Liver (tissue), 9 donors: Measurements from ENCODE around the gene ERP44. TPM values are rescaled to one million over a fixed set of nuclear protein-coding genes. Genes with fewer than 3 reads are reported as not detected.

Experiments used
- DNase-seq: peaks from one replicate; pipeline ENCODE4 v3.0.0-alpha.2; 2017; ENCODE audit warnings: low spot score
- H3K27ac ChIP-seq, 2 donors: one replicate each; pipeline ENCODE4 v1.7.0; 2013; ENCODE audit warnings: inconsistent platforms in 2 of 2, low read length in 2 of 2, control low read depth in 1 of 2, low read depth in 1 of 2, mild to moderate bottlenecking in 1 of 2
- H3K27me3 ChIP-seq, 4 donors: one replicate each; pipeline versions ENCODE4 v1.6.1 to v1.7.0; 2013; ENCODE audit warnings: low read length in 3 of 4, inconsistent platforms in 1 of 4, mild to moderate bottlenecking in 1 of 4, moderate library complexity in 1 of 4; ENCODE audit not compliant: control insufficient read depth in 4 of 4, insufficient read depth in 4 of 4
- H3K36me3 ChIP-seq, 4 donors: one replicate each; pipeline versions ENCODE4 v1.6.1 to v1.7.0; 2013; ENCODE audit warnings: low read length in 3 of 4, mild to moderate bottlenecking in 3 of 4, low read depth in 1 of 4, moderate library complexity in 1 of 4; ENCODE audit not compliant: control insufficient read depth in 4 of 4, insufficient read depth in 3 of 4
- H3K4me1 ChIP-seq, 4 donors: one replicate each; pipeline versions ENCODE4 v1.6.1 to v1.7.0; 2013; ENCODE audit warnings: low read length in 3 of 4, mild to moderate bottlenecking in 3 of 4, moderate library complexity in 1 of 4; ENCODE audit not compliant: control insufficient read depth in 4 of 4, insufficient read depth in 4 of 4
- H3K4me3 ChIP-seq, 3 donors: one replicate each; pipeline versions ENCODE4 v1.6.1 to v1.7.0; 2013; ENCODE audit warnings: low read length in 3 of 3, control low read depth in 1 of 3, low read depth in 1 of 3, mild to moderate bottlenecking in 1 of 3
- H3K9ac ChIP-seq, 2 donors: one replicate each; pipeline ENCODE4 v1.7.0; 2013; ENCODE audit warnings: low read length in 2 of 2, mild to moderate bottlenecking in 2 of 2, moderate library complexity in 2 of 2, control low read depth in 1 of 2, low read depth in 1 of 2
- H3K9me3 ChIP-seq, 4 donors: one replicate each; pipeline versions ENCODE4 v1.6.1 to v1.7.0; 2013; ENCODE audit warnings: low read length in 3 of 4; ENCODE audit not compliant: control insufficient read depth in 4 of 4
- EGR1 ChIP-seq, 2 donors: IDR thresholded peaks; 2 replicates each; pipeline ENCODE4 v1.6.1; 2016 to 2018; ENCODE audit warnings: antibody characterized with exemption in 2 of 2, low read depth in 2 of 2
- FOXA1 ChIP-seq: IDR thresholded peaks from 2 replicates; pipeline ENCODE4 v1.6.1; 2016; ENCODE audit warnings: antibody characterized with exemption
- FOXA2 ChIP-seq: IDR thresholded peaks from 2 replicates; pipeline ENCODE4 v1.6.1; 2016; ENCODE audit warnings: antibody characterized with exemption
- GABPA ChIP-seq, 2 donors: IDR thresholded peaks in 1 of 2; conservative IDR thresholded peaks in 1 of 2; 2 replicates each; pipeline ENCODE4 v1.6.1; 2016; ENCODE audit warnings: antibody characterized with exemption in 2 of 2, mild to moderate bottlenecking in 1 of 2, moderate library complexity in 1 of 2
- HNF4A ChIP-seq, 2 donors: conservative IDR thresholded peaks; 2 replicates each; pipeline ENCODE4 v1.6.1; 2016; ENCODE audit warnings: antibody characterized with exemption in 2 of 2, mild to moderate bottlenecking in 2 of 2
- HNF4G ChIP-seq: IDR thresholded peaks from 2 replicates; pipeline ENCODE4 v1.6.1; 2016; ENCODE audit warnings: antibody characterized with exemption
- JUND ChIP-seq, 2 donors: IDR thresholded peaks; 2 replicates each; pipeline ENCODE4 v1.6.1; 2016; ENCODE audit warnings: antibody characterized with exemption in 2 of 2
- NR2F2 ChIP-seq: IDR thresholded peaks from 2 replicates; pipeline ENCODE4 v1.6.1; 2016; ENCODE audit warnings: antibody characterized with exemption
- RAD21 ChIP-seq, 2 donors: IDR thresholded peaks; 2 replicates each; pipeline ENCODE4 v1.6.1; 2016; ENCODE audit warnings: antibody characterized with exemption in 2 of 2, mild to moderate bottlenecking in 2 of 2
- RXRA ChIP-seq, 2 donors: IDR thresholded peaks; 2 replicates each; pipeline ENCODE4 v1.6.1; 2017 to 2018; ENCODE audit warnings: antibody characterized with exemption in 2 of 2, mild to moderate bottlenecking in 1 of 2
- SP1 ChIP-seq: IDR thresholded peaks from 2 replicates; pipeline ENCODE4 v1.6.1; 2018; ENCODE audit warnings: antibody characterized with exemption, mild to moderate bottlenecking
- TAF1 ChIP-seq: conservative IDR thresholded peaks from 2 replicates; pipeline ENCODE4 v1.6.1; 2016; ENCODE audit warnings: antibody characterized with exemption, mild to moderate bottlenecking
- YY1 ChIP-seq: IDR thresholded peaks from 2 replicates; pipeline ENCODE4 v1.6.1; 2016; ENCODE audit warnings: antibody characterized with exemption, mild to moderate bottlenecking
- WGBS: extraction: QIAGEN DNeasy Blood & Tissue Kit; methylation state at CpG from one replicate; pipeline ENCODE4 v1.1.7; 2013; 5-methylcytosine and 5-hydroxymethylcytosine counted together
- polyA plus RNA-seq, 2 donors: library from polyadenylated mRNA; stranded (reverse) in 1 of 2; unstranded in 1 of 2; fragments of 200-250 nt in 1 of 2; fragments of >200 nt in 1 of 2; fragmentation: Nextera tagmentation in 1 of 2; extraction: Ambion mirVana in 1 of 2; gene quantifications; one replicate each; pipeline versions ENCODE4 v1.2.1 to v1.2.3, GENCODE V29; 2013 to 2015
- total RNA-seq, 2 donors: library from RNA; depleted of rRNA; stranded (reverse); fragments of >200 nt; gene quantifications; one replicate each; pipeline ENCODE4 v1.2.3, GENCODE V29; 2014
- TF ChIP-seq, protein P1 (sequence below): IDR thresholded peaks from 2 replicates; pipeline ENCODE4 v1.6.1; 2016; ENCODE audit warnings: antibody characterized with exemption
- TF ChIP-seq, protein P2 (sequence below): IDR thresholded peaks from 2 replicates; pipeline ENCODE4 v1.6.1; 2016; ENCODE audit warnings: antibody characterized with exemption
- TF ChIP-seq, protein P3 (sequence below): IDR thresholded peaks from 2 replicates; pipeline ENCODE4 v1.6.1; 2016; ENCODE audit warnings: antibody characterized with exemption
- TF ChIP-seq, protein P4 (sequence below): fragments of 150-350 bp; IDR thresholded peaks from 2 replicates; pipeline ENCODE4 v1.5.1; 2017; ENCODE audit warnings: improper control_type of control experiment, low read depth, low read length; ENCODE audit not compliant: missing input control
- TF ChIP-seq, protein P5 (sequence below): IDR thresholded peaks from 2 replicates; pipeline ENCODE4 v1.6.1; 2016; ENCODE audit warnings: antibody characterized with exemption, mild to moderate bottlenecking
- donor health status: healthy.
- donor health status: healthy.
- donor health status: healthy.
- donor health status: healthy.
- donor health status: healthy.

The ERP44 gene
- total and polyA plus RNA-seq, 4 donors: 13.0 to 26.8 (median 19.3) TPM

DNA sequence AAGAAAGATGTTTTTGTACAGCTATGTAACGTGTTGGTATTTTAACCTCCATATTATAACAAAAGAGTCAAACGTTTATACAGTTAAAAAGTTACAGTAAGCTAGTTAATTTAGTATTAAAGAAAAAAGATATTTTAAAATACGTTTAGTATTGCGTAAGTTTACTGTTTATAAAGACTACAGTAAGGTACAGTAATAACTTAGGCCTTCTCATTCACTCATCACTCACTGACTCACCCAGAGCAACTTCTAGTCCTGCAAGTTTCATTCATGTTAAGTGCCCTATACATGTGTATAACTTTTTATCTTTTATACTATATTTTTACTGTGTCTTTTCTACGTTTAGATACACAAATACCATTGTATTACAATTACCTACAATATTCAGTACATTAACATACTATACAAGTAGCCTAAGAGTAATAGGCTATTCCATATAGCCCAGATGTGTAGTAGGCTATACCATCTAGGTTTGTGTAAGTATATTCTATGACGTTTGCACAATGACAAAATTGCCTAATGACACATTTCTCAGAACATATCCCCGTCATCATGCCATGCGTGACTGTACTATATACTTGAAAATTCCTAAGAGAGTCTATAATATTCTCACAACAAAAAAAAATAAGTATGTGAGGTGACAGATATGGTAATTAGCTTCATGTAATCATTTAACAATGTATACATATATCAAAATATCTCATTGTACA is 33.8 kb downstream of the ERP44 start:
- TF ChIP-seq, protein P1, sequence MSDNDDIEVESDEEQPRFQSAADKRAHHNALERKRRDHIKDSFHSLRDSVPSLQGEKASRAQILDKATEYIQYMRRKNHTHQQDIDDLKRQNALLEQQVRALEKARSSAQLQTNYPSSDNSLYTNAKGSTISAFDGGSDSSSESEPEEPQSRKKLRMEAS: no peak
- TF ChIP-seq, protein P2, sequence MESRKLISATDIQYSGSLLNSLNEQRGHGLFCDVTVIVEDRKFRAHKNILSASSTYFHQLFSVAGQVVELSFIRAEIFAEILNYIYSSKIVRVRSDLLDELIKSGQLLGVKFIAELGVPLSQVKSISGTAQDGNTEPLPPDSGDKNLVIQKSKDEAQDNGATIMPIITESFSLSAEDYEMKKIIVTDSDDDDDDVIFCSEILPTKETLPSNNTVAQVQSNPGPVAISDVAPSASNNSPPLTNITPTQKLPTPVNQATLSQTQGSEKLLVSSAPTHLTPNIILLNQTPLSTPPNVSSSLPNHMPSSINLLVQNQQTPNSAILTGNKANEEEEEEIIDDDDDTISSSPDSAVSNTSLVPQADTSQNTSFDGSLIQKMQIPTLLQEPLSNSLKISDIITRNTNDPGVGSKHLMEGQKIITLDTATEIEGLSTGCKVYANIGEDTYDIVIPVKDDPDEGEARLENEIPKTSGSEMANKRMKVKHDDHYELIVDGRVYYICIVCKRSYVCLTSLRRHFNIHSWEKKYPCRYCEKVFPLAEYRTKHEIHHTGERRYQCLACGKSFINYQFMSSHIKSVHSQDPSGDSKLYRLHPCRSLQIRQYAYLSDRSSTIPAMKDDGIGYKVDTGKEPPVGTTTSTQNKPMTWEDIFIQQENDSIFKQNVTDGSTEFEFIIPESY: no peak
- TF ChIP-seq EGR1 (IDR thresholded peaks at IDR 0.05; ENCODE audit: low read depth in 2 of 2): no peak
- no peak for TF ChIP-seq JUND (IDR thresholded peaks at IDR 0.05)
- no peak for TF ChIP-seq RAD21 (IDR thresholded peaks at IDR 0.05)
- no peak for TF ChIP-seq TAF1
- no peak for TF ChIP-seq YY1
- no peak for TF ChIP-seq GABPA (IDR thresholded peaks at IDR 0.05 in 1 of 2, conservative IDR thresholded peaks at IDR 0.05 in 1 of 2)
- no peak for TF ChIP-seq HNF4G
- no peak for TF ChIP-seq FOXA2
- TF ChIP-seq NR2F2: no peak
- TF ChIP-seq RXRA (IDR thresholded peaks at IDR 0.05): no peak
- no peak for TF ChIP-seq FOXA1
- TF ChIP-seq, protein P3, sequence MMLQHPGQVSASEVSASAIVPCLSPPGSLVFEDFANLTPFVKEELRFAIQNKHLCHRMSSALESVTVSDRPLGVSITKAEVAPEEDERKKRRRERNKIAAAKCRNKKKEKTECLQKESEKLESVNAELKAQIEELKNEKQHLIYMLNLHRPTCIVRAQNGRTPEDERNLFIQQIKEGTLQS: no peak
- TF ChIP-seq, protein P4, sequence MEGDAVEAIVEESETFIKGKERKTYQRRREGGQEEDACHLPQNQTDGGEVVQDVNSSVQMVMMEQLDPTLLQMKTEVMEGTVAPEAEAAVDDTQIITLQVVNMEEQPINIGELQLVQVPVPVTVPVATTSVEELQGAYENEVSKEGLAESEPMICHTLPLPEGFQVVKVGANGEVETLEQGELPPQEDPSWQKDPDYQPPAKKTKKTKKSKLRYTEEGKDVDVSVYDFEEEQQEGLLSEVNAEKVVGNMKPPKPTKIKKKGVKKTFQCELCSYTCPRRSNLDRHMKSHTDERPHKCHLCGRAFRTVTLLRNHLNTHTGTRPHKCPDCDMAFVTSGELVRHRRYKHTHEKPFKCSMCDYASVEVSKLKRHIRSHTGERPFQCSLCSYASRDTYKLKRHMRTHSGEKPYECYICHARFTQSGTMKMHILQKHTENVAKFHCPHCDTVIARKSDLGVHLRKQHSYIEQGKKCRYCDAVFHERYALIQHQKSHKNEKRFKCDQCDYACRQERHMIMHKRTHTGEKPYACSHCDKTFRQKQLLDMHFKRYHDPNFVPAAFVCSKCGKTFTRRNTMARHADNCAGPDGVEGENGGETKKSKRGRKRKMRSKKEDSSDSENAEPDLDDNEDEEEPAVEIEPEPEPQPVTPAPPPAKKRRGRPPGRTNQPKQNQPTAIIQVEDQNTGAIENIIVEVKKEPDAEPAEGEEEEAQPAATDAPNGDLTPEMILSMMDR: no peak
- TF ChIP-seq, protein P5, sequence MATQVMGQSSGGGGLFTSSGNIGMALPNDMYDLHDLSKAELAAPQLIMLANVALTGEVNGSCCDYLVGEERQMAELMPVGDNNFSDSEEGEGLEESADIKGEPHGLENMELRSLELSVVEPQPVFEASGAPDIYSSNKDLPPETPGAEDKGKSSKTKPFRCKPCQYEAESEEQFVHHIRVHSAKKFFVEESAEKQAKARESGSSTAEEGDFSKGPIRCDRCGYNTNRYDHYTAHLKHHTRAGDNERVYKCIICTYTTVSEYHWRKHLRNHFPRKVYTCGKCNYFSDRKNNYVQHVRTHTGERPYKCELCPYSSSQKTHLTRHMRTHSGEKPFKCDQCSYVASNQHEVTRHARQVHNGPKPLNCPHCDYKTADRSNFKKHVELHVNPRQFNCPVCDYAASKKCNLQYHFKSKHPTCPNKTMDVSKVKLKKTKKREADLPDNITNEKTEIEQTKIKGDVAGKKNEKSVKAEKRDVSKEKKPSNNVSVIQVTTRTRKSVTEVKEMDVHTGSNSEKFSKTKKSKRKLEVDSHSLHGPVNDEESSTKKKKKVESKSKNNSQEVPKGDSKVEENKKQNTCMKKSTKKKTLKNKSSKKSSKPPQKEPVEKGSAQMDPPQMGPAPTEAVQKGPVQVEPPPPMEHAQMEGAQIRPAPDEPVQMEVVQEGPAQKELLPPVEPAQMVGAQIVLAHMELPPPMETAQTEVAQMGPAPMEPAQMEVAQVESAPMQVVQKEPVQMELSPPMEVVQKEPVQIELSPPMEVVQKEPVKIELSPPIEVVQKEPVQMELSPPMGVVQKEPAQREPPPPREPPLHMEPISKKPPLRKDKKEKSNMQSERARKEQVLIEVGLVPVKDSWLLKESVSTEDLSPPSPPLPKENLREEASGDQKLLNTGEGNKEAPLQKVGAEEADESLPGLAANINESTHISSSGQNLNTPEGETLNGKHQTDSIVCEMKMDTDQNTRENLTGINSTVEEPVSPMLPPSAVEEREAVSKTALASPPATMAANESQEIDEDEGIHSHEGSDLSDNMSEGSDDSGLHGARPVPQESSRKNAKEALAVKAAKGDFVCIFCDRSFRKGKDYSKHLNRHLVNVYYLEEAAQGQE: no peak
- no peak for TF ChIP-seq SP1
- no peak for TF ChIP-seq HNF4A (conservative IDR thresholded peaks at IDR 0.05)
- H3K27me3 ChIP-seq: no peaks in the 10 kb centered on the region
- no peaks in the 10 kb centered on the region for H3K9me3 ChIP-seq
- no peak for DNase-seq
- no peak overlapping the region for H3K9ac ChIP-seq
- no peaks in the 10 kb centered on the region for H3K36me3 ChIP-seq
- no peak overlapping the region for H3K27ac ChIP-seq
- WGBS: 86% methylated on average over 8 of the region's 8 CpGs
- H3K4me1 ChIP-seq: peaks cover 2 to 11% (median 5%) of the 10 kb centered on the region in 4 donors
- H3K4me3 ChIP-seq: no peak overlapping the region
